GM13977 (cell line): ENCODE measurements around the gene CA5A.
"Not testable (repeated sequence)": the region's sequence is repeated elsewhere in the genome, so short reads cannot be mapped to it uniquely, and the experiment has no call there.

Experiments used
- DNase-seq: peaks from one replicate; pipeline ENCODE4 v3.0.0; 2012; ENCODE audit warnings: low spot score
- CTCF ChIP-seq: IDR thresholded peaks from 2 replicates; pipeline ENCODE4 v1.5.1; 2012; ENCODE audit warnings: mild to moderate bottlenecking, control low read depth; ENCODE audit not compliant: insufficient read depth; ENCODE audit errors: extremely low read depth, missing control alignments
- in situ Hi-C: fragments of 300-500 bp; cut with MboI; formaldehyde crosslinking; loops from one replicate; pipeline ENCODE4 v1.12.0; 2022; ENCODE audit warnings: low sequenced_read_pairs, low pct_unique_long_range_greater_than_20kb, mixed read lengths, inconsistent platforms; ENCODE audit not compliant: unreplicated experiment

The CA5A gene

GRCh38 chr16:87939562-87940423 is 3.5 kb upstream of the CA5A start:
- TF ChIP-seq CTCF = no peak
- in situ Hi-C loops = no loop called here
- DNase-seq = no peak

DNA sequence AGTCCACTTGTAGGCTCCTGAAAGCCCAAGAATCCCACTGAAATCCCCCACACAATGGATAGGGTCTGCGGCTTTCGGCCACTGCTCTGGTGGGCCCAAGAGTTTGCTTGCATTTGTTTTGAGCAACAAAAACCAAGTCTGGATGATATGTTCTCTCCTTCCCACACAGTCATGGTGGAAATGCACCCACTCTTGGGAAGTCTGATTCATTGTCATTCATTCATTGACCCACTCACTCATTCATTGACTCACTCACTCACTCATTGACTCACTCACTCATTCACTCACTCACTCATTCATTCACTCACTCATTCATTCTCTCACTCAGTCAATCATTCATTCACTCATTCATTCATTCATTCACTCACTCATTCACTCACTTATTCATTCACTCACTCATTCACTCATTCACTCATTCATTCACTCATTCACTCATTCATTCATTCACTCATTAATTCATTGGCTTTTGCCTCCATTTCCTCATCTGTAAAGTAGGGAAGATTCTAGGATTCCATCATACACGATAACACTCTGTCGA is 2.2 kb upstream of the CA5A start:
- TF ChIP-seq CTCF = no peak

GRCh38 chr16:87937231-87937542 is 858 bp upstream of the CA5A start:
- DNase-seq, in situ Hi-C loops: not testable (repeated sequence)

More for the DNA sequence above, 2.2 kb upstream of the CA5A start:
- DNase-seq = no peak
- in situ Hi-C loops = no loop called here

GRCh38 chr16:87936016-87936374 is 334 bp downstream of the CA5A start:
- in situ Hi-C loops, DNase-seq: not testable (repeated sequence)

DNA sequence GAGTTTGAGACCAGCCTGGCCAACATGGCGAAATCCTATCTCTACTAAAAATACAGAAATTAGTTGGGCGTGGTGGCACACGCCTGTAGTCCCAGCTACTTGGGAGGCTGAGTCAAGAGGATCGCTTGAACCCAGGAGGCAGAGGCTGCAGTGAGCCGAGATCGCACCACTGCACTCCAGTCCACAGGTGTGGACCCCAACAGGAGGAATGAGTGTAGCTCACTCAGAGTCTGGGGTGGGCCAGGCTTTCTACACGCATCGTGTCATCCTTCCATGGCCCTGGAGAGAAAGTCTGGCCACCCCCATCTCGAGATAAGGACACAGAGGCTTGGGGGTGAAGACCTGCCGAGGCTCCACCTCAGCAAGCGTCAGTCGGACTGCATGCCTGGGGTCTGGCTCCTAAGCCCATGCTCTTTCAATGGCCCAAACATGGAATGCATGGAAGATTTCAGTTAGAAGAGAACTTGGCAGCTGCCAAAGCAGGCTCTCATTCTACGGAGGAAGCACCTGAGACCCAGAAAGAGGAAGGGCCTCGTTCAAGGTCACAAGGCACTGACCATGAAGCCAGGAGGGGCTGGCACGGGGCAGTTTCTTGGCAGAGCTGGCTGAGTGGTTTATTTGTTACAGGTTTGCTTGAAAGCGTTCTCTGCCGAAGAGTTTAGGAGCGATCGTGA is 1.4 kb downstream of the CA5A start:
- in situ Hi-C loops, DNase-seq: not testable (repeated sequence)

- DNase-seq = no peak
- in situ Hi-C loops = no loop called here
- TF ChIP-seq CTCF = no peak
Observed at GRCh38 chr16:87933140-87933495, 3.2 kb downstream of the CA5A start.

- DNase-seq, in situ Hi-C loops: not testable (repeated sequence)
Observed at GRCh38 chr16:87932475-87933139, 3.7 kb downstream of the CA5A start.

DNA sequence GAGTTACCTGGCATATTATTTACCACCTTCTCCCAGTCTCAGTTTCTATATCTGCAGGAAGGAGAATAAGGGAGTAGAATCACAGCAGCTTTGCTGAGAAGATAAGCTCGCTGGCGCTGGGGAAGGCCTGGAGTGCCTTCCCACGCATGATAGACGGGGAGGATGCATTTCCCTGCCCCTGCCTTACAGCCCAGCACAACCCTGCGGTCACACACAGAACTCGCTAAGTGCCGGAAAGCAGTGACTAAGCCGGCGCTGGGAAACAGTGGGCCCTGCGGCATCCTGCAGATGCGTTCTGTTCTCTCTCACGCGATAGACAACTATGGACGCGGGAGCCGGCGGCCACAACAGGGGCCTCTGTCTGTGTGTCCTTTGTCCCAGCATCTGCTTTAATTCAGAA is 4.8 kb downstream of the CA5A start:
- in situ Hi-C loops = no loop called here
- DNase-seq = no peak
- TF ChIP-seq CTCF = no peak
